HL-60 (cell line): ENCODE results near the gene USP1.

Experiments
- GABPA ChIP-seq: IDR thresholded peaks from 2 replicates; pipeline ENCODE4 v1.6.1; 2012; ENCODE audit warnings: low read depth
- POLR2AphosphoS5 ChIP-seq: IDR thresholded peaks from 2 replicates; pipeline ENCODE4 v1.6.1; 2012; ENCODE audit warnings: low read depth
- TF ChIP-seq, protein P1 (sequence below): IDR thresholded peaks from one replicate; pipeline ENCODE4 v1.5.1; 2011; ENCODE audit warnings: low read length, control low read depth, inconsistent platforms; ENCODE audit not compliant: insufficient read depth

DNA sequence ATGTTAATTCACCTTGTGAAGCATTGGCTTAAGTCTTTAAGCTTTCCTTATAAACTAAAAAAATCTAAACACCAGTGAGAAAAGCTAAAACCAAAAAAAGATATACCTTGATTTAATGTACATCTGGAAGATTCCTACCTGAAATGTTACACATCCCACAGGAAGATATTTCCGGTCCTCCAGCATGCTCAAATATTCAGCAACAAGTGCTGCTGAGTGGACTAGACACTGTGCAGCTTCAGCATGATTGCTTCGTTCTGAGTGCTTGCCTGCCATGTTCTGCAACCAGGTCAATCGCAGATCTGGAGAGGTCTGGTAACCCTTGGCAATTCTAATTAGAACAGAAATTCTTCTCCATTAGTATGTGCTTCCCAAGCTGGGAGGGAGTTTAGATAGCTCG is 57.3 kb downstream of the USP1 start:
- TF ChIP-seq, protein P1, sequence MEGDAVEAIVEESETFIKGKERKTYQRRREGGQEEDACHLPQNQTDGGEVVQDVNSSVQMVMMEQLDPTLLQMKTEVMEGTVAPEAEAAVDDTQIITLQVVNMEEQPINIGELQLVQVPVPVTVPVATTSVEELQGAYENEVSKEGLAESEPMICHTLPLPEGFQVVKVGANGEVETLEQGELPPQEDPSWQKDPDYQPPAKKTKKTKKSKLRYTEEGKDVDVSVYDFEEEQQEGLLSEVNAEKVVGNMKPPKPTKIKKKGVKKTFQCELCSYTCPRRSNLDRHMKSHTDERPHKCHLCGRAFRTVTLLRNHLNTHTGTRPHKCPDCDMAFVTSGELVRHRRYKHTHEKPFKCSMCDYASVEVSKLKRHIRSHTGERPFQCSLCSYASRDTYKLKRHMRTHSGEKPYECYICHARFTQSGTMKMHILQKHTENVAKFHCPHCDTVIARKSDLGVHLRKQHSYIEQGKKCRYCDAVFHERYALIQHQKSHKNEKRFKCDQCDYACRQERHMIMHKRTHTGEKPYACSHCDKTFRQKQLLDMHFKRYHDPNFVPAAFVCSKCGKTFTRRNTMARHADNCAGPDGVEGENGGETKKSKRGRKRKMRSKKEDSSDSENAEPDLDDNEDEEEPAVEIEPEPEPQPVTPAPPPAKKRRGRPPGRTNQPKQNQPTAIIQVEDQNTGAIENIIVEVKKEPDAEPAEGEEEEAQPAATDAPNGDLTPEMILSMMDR: no peak
- TF ChIP-seq GABPA (no peak), POLR2AphosphoS5 (no peak)
